Right renal pelvis (tissue), 4 donors: ENCODE measurements around the gene NUDT9. TPM values are rescaled to one million over a fixed set of nuclear protein-coding genes. Genes with fewer than 3 reads are reported as not detected.

ENCODE experiments used
- DNase-seq, 4 donors: peaks; one replicate each; pipeline ENCODE4 v3.0.0-alpha.2; 2013; ENCODE audit warnings: low read depth in 4 of 4, low spot score in 3 of 4, missing footprints in 1 of 4
- polyA plus RNA-seq, 4 donors: library from polyadenylated mRNA; unstranded; fragments of 120-200 nt; gene quantifications; one replicate each; pipeline ENCODE4 v1.2.1, GENCODE V29; 2013; ENCODE audit not compliant: insufficient read length in 4 of 4

The NUDT9 gene
- polyA plus RNA-seq, 4 donors = 69.1 to 76.6 (median 72.4) TPM

GRCh38 chr4:87502580-87503238 is 80.3 kb downstream of the NUDT9 start:
- no peak for DNase-seq

- no peak for DNase-seq
These were observed 83.5 kb downstream of the NUDT9 start for GRCh38 chr4:87505862-87506261.

GRCh38 chr4:87506974-87507701 is 84.8 kb downstream of the NUDT9 start:
- DNase-seq = no peak

Other genes starting within 250 kb of the NUDT9 start
- 10 to 100 TPM; 17.8 to 22.6 (median 21.1) TPM for gene KLHL8, start 202.0 kb upstream of the NUDT9 start, polyA plus RNA-seq
- gene HSD17B13, start 99.7 kb upstream of the NUDT9 start, polyA plus RNA-seq = under 1 TPM; 0.25 to 0.36 (median 0.30) TPM
- gene HSD17B11, start 31.4 kb upstream of the NUDT9 start, polyA plus RNA-seq = 10 to 100 TPM; 57.1 to 74.5 (median 62.5) TPM
- gene SPARCL1, start 106.8 kb downstream of the NUDT9 start, polyA plus RNA-seq = 10 to 100 TPM; 11.1 to 25.6 (median 14.8) TPM
- not detected for gene DSPP, start 186.0 kb downstream of the NUDT9 start, polyA plus RNA-seq
- gene DMP1, start 227.7 kb downstream of the NUDT9 start, polyA plus RNA-seq = under 1 TPM in 1 of 4 donors, not detected in 3; 0.01 TPM